K562 (cell line): ENCODE results near the gene DDX50. TPM values are rescaled to one million over a fixed set of nuclear protein-coding genes. Genes with fewer than 3 reads are reported as not detected.

ENCODE experiments used
- BRD9 ChIP-seq: fragments of 450-650 bp; IDR thresholded peaks from 2 replicates; pipeline ENCODE4 v1.6.1; 2018; ENCODE audit warnings: low read depth; ENCODE audit not compliant: partially characterized antibody
- ETV6 ChIP-seq, 3 experiments: fragments of 150-350 bp in 1 of 3; sonication (generic) in 1 of 3; formaldehyde crosslinking in 1 of 3; IDR thresholded peaks; 2 replicates each; pipeline versions ENCODE4 v1.6.1 to v1.8.0; 2014 to 2022; ENCODE audit warnings: borderline replicate concordance in 2 of 3, low read depth in 2 of 3, antibody characterized with exemption in 1 of 3, low read length in 1 of 3, mild to moderate bottlenecking in 1 of 3, missing genetic modification reagents in 1 of 3
- HDAC8 ChIP-seq: fragments of 450-650 bp; IDR thresholded peaks from 2 replicates; pipeline ENCODE4 v1.6.1; 2016; ENCODE audit warnings: mild to moderate bottlenecking, missing genetic modification characterization, moderate library complexity, missing compliant biosample characterization
- NUFIP1 ChIP-seq: fragments of 450-650 bp; IDR thresholded peaks from 2 replicates; pipeline ENCODE4 v1.6.1; 2018; ENCODE audit not compliant: partially characterized antibody
- POU5F1 ChIP-seq: fragments of 150-350 bp; IDR thresholded peaks from 2 replicates; pipeline ENCODE4 v1.6.1; 2014; ENCODE audit warnings: borderline replicate concordance, low read length, low read depth, mild to moderate bottlenecking; ENCODE audit not compliant: partially characterized antibody
- TARDBP ChIP-seq: fragments of 450-650 bp; IDR thresholded peaks from 2 replicates; pipeline ENCODE4 v1.6.1; 2016
- ZNF12 ChIP-seq: sonication (generic); formaldehyde crosslinking; IDR thresholded peaks from 2 replicates; pipeline ENCODE4 v1.4.0; 2020; ENCODE audit warnings: mild to moderate bottlenecking, missing genetic modification reagents
- ZNF121 ChIP-seq: sonication (generic); formaldehyde crosslinking; conservative IDR thresholded peaks from 2 replicates; pipeline ENCODE4 v1.8.0; 2022; ENCODE audit warnings: missing genetic modification reagents
- ZNF124 ChIP-seq: sonication (generic); formaldehyde crosslinking; IDR thresholded peaks from 2 replicates; pipeline ENCODE4 v1.8.1; 2022; ENCODE audit warnings: missing genetic modification reagents
- polyA plus RNA-seq, 8 experiments: library from polyadenylated mRNA; depleted of rRNA in 4 of 8; stranded (reverse) in 5 of 8; unstranded in 3 of 8; fragments of >200 nt; fragmentation: Nextera tagmentation in 2 of 8; fragmentation: Illumina TruSeq in 1 of 8; extraction: Ambion mirVana in 2 of 8; extraction: Trizol in 1 of 8; gene quantifications; 2 replicates each; pipeline versions ENCODE4 v1.2.1 to v1.2.3, GENCODE V29; 2011 to 2014; ENCODE audit warnings: inconsistent platforms in 1 of 8, missing spikeins in 1 of 8
- total RNA-seq, 7 experiments: library from RNA; depleted of rRNA in 6 of 7; stranded (reverse); fragments of >200 nt in 6 of 7; fragmentation: Illumina TruSeq in 2 of 7; extraction: Trizol in 2 of 7; gene quantifications; 2 replicates each; pipeline versions ENCODE4 v1.2.1 to v1.2.3, GENCODE V29; 2011 to 2021; ENCODE audit warnings: low replicate concordance in 1 of 7
- TF ChIP-seq, protein P1 (sequence below): sonication (generic); formaldehyde crosslinking; IDR thresholded peaks from 2 replicates; pipeline ENCODE4 v1.8.1; 2023; ENCODE audit warnings: mild to moderate bottlenecking, missing genetic modification reagents
- TF ChIP-seq, protein P2 (sequence below): sonication (generic); formaldehyde crosslinking; IDR thresholded peaks from 2 replicates; pipeline ENCODE4 v1.8.1; 2022; ENCODE audit warnings: missing genetic modification reagents
- TF ChIP-seq, protein P3 (sequence below): sonication (generic); formaldehyde crosslinking; IDR thresholded peaks from 2 replicates; pipeline ENCODE4 v1.8.1; 2023; ENCODE audit warnings: mild to moderate bottlenecking, missing genetic modification reagents
- TF ChIP-seq, protein P4 (sequence below): sonication (generic); formaldehyde crosslinking; IDR thresholded peaks from 2 replicates; pipeline ENCODE4 v1.9.0; 2022; ENCODE audit warnings: mild to moderate bottlenecking, missing genetic modification reagents
- TF ChIP-seq, protein P5 (sequence below), 2 experiments: IDR thresholded peaks; 2 replicates each; pipeline ENCODE4 v1.6.1; 2012; ENCODE audit warnings: improper control_type of control experiment in 2 of 2, low read depth in 2 of 2, low read length in 2 of 2, borderline replicate concordance in 1 of 2
- TF ChIP-seq, protein P6 (sequence below): fragments of 250-450 bp; sonication (Bioruptor Pico); IDR thresholded peaks from 2 replicates; pipeline ENCODE4 v1.8.0; 2022; ENCODE audit warnings: inconsistent platforms

Gene DDX50
- total and polyA plus RNA-seq, 9 of the 15 experiments (the other 6 are each of a cell fraction or from before 2014, with no cell fraction given) = 36.7 to 86.8 (median 57.4) TPM

DNA sequence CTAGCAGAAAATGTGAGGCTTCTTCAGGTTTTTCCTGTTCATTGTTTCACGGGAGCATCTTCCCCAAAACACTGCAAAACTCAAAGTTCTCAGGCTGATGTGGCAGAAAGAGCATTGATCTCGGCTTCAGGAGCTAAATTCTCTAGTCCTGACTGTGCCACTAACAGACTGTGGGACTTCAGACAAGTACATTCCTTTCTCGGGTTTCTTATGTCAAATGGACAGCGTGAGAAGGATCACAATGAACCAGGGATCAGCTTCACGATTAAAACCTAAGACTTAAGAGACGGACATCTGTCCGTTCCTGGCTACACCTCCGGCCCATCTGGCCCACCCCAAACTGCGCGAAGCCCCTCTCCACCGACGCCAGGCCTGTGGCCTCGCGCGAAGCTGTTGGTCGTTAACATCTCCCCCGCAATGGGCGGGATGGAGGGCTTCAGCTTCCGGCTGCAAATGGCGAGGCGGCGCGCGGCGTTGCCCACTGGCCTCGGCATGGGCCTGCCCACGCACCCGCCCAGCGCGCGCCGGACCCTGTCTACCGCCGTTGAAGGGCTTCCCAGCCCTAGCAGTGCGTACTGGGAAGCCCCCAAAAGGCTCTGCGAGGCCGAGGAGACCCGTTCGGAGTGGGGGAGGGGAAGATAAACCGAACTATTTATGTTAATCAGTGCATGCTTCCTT is 549 bp upstream of the DDX50 start (continued):
- TF ChIP-seq, protein P1, sequence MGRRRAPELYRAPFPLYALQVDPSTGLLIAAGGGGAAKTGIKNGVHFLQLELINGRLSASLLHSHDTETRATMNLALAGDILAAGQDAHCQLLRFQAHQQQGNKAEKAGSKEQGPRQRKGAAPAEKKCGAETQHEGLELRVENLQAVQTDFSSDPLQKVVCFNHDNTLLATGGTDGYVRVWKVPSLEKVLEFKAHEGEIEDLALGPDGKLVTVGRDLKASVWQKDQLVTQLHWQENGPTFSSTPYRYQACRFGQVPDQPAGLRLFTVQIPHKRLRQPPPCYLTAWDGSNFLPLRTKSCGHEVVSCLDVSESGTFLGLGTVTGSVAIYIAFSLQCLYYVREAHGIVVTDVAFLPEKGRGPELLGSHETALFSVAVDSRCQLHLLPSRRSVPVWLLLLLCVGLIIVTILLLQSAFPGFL (CRISPR knock-in tag) = no peak
- TF ChIP-seq NUFIP1 (peak; percentile 83), ZNF121 (no peak), TARDBP (no peak; the same call in 1 of the 2 replicates), HDAC8 (tag) (peak; percentile 90; the same call in 1 of the 2 replicates), POU5F1 (peak; percentile 10), ETV6 (IDR thresholded peaks at IDR 0.05; ENCODE audit: borderline replicate concordance in 1 of 2, low read depth in 2 of 2, low read length in 1 of 2) (no peak), ETV6 (CRISPR knock-in tag; IDR thresholded peaks at IDR 0.05; ENCODE audit: borderline replicate concordance) (no peak), BRD9 (peak; percentile 53), ZNF124 (CRISPR knock-in tag) (no peak), ZNF12 (peak; percentile 63; the same call in 1 of the 2 replicates)
- TF ChIP-seq, protein P2, sequence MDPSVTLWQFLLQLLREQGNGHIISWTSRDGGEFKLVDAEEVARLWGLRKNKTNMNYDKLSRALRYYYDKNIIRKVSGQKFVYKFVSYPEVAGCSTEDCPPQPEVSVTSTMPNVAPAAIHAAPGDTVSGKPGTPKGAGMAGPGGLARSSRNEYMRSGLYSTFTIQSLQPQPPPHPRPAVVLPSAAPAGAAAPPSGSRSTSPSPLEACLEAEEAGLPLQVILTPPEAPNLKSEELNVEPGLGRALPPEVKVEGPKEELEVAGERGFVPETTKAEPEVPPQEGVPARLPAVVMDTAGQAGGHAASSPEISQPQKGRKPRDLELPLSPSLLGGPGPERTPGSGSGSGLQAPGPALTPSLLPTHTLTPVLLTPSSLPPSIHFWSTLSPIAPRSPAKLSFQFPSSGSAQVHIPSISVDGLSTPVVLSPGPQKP (CRISPR knock-in tag) = no peak
- TF ChIP-seq, protein P3, sequence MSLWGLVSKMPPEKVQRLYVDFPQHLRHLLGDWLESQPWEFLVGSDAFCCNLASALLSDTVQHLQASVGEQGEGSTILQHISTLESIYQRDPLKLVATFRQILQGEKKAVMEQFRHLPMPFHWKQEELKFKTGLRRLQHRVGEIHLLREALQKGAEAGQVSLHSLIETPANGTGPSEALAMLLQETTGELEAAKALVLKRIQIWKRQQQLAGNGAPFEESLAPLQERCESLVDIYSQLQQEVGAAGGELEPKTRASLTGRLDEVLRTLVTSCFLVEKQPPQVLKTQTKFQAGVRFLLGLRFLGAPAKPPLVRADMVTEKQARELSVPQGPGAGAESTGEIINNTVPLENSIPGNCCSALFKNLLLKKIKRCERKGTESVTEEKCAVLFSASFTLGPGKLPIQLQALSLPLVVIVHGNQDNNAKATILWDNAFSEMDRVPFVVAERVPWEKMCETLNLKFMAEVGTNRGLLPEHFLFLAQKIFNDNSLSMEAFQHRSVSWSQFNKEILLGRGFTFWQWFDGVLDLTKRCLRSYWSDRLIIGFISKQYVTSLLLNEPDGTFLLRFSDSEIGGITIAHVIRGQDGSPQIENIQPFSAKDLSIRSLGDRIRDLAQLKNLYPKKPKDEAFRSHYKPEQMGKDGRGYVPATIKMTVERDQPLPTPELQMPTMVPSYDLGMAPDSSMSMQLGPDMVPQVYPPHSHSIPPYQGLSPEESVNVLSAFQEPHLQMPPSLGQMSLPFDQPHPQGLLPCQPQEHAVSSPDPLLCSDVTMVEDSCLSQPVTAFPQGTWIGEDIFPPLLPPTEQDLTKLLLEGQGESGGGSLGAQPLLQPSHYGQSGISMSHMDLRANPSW (CRISPR knock-in tag) = peak; percentile 22; the same call in 1 of the 2 replicates
- TF ChIP-seq, protein P4, sequence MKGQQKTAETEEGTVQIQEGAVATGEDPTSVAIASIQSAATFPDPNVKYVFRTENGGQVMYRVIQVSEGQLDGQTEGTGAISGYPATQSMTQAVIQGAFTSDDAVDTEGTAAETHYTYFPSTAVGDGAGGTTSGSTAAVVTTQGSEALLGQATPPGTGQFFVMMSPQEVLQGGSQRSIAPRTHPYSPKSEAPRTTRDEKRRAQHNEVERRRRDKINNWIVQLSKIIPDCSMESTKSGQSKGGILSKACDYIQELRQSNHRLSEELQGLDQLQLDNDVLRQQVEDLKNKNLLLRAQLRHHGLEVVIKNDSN (CRISPR knock-in tag) = peak; percentile 40; the same call in 1 of the 2 replicates
- TF ChIP-seq, protein P5, sequence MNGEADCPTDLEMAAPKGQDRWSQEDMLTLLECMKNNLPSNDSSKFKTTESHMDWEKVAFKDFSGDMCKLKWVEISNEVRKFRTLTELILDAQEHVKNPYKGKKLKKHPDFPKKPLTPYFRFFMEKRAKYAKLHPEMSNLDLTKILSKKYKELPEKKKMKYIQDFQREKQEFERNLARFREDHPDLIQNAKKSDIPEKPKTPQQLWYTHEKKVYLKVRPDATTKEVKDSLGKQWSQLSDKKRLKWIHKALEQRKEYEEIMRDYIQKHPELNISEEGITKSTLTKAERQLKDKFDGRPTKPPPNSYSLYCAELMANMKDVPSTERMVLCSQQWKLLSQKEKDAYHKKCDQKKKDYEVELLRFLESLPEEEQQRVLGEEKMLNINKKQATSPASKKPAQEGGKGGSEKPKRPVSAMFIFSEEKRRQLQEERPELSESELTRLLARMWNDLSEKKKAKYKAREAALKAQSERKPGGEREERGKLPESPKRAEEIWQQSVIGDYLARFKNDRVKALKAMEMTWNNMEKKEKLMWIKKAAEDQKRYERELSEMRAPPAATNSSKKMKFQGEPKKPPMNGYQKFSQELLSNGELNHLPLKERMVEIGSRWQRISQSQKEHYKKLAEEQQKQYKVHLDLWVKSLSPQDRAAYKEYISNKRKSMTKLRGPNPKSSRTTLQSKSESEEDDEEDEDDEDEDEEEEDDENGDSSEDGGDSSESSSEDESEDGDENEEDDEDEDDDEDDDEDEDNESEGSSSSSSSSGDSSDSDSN (IDR thresholded peaks at IDR 0.05; ENCODE audit: borderline replicate concordance in 1 of 2, low read depth in 2 of 2, low read length in 2 of 2) = 0 out of 4 replicates have a peak, but pooled peaks have one; percentile 29 to 38
- TF ChIP-seq, protein P6, sequence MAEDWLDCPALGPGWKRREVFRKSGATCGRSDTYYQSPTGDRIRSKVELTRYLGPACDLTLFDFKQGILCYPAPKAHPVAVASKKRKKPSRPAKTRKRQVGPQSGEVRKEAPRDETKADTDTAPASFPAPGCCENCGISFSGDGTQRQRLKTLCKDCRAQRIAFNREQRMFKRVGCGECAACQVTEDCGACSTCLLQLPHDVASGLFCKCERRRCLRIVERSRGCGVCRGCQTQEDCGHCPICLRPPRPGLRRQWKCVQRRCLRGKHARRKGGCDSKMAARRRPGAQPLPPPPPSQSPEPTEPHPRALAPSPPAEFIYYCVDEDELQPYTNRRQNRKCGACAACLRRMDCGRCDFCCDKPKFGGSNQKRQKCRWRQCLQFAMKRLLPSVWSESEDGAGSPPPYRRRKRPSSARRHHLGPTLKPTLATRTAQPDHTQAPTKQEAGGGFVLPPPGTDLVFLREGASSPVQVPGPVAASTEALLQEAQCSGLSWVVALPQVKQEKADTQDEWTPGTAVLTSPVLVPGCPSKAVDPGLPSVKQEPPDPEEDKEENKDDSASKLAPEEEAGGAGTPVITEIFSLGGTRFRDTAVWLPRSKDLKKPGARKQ = no peak
